GM23338 (cell line): ENCODE measurements around the gene UBR2.

Experiments
- CREB1 ChIP-seq: fragments of 250-450 bp; sonication (Bioruptor Pico); IDR thresholded peaks from 2 replicates; pipeline ENCODE4 v1.5.0; 2020; ENCODE audit warnings: low read depth, mild to moderate bottlenecking, moderate library complexity
- CTCF ChIP-seq, 2 experiments: fragments of 200-600 bp in 1 of 2; sonication (generic) in 1 of 2; conservative IDR thresholded peaks; 2 replicates each; pipeline versions ENCODE4 v1.5.1 to v1.6.1; 2016 to 2017; ENCODE audit warnings: antibody characterized with exemption in 2 of 2, low read depth in 2 of 2, mild to moderate bottlenecking in 2 of 2, moderate library complexity in 1 of 2
- ETS1 ChIP-seq: IDR thresholded peaks from 2 replicates; pipeline ENCODE4 v1.6.1; 2016; ENCODE audit warnings: antibody characterized with exemption
- EZH2 ChIP-seq: fragments of 200-600 bp; sonication (generic); IDR thresholded peaks from one replicate; pipeline ENCODE4 v1.8.0; 2017; ENCODE audit warnings: antibody characterized with exemption, mild to moderate bottlenecking, low read depth; ENCODE audit not compliant: unreplicated experiment
- EZH2phosphoT487 ChIP-seq: fragments of 200-600 bp; sonication (generic); IDR thresholded peaks from one replicate; pipeline ENCODE4 v1.8.1; 2018; ENCODE audit warnings: antibody characterized with exemption; ENCODE audit not compliant: unreplicated experiment
- JUNB ChIP-seq: IDR thresholded peaks from one replicate; pipeline ENCODE4 v1.6.1; 2016; ENCODE audit warnings: antibody characterized with exemption; ENCODE audit not compliant: unreplicated experiment
- NANOG ChIP-seq: IDR thresholded peaks from 2 replicates; pipeline ENCODE4 v1.6.1; 2016; ENCODE audit warnings: antibody characterized with exemption, borderline replicate concordance
- POLR2AphosphoS5 ChIP-seq: IDR thresholded peaks from 2 replicates; pipeline ENCODE4 v1.6.1; 2016; ENCODE audit warnings: antibody characterized with exemption, low read depth
- REST ChIP-seq: IDR thresholded peaks from one replicate; pipeline ENCODE4 v1.6.1; 2018; ENCODE audit warnings: antibody characterized with exemption; ENCODE audit not compliant: unreplicated experiment
- ZNF114 ChIP-seq: fragments of 250-450 bp; sonication (Bioruptor Pico); IDR thresholded peaks from 2 replicates; pipeline ENCODE4 v1.5.0; 2020; ENCODE audit warnings: mild to moderate bottlenecking, moderate library complexity
- ZNF331 ChIP-seq: fragments of 250-450 bp; sonication (Bioruptor Pico); IDR thresholded peaks from 2 replicates; pipeline ENCODE4 v1.5.0; 2020; ENCODE audit warnings: low read depth, mild to moderate bottlenecking, moderate library complexity
- ZNF462 ChIP-seq: fragments of 250-450 bp; sonication (Bioruptor Pico); IDR thresholded peaks from 2 replicates; pipeline ENCODE4 v1.5.0; 2020; ENCODE audit warnings: mild to moderate bottlenecking, moderate library complexity

GRCh38 chr6:42644211-42644610, 80.4 kb downstream of the UBR2 start:
- TF ChIP-seq CTCF (conservative IDR thresholded peaks at IDR 0.05; ENCODE audit: low read depth in 2 of 2) (no peak), ZNF114 (no peak), NANOG (no peak), POLR2AphosphoS5 (no peak), EZH2phosphoT487 (no peak), EZH2 (no peak), REST (no peak), JUNB (no peak), CREB1 (CRISPR knock-in tag) (no peak), ZNF331 (CRISPR knock-in tag) (no peak), ETS1 (no peak), ZNF462 (CRISPR knock-in tag) (no peak)
